Parathyroid adenoma (tissue), 2 donors: Measurements from ENCODE around the gene CCNL2.

Experiments
- H2AFZ ChIP-seq: fragments of 300-600 bp; sonication (generic); one replicate; pipeline ENCODE4 v1.7.0; 2017; ENCODE audit warnings: antibody characterized with exemption, mild to moderate bottlenecking
- H3K27ac ChIP-seq: fragments of 300-600 bp; sonication (generic); one replicate; pipeline ENCODE4 v1.7.0; 2017
- H3K27me3 ChIP-seq: fragments of 300-600 bp; sonication (generic); one replicate; pipeline ENCODE4 v1.7.0; 2017; ENCODE audit warnings: low read length; ENCODE audit not compliant: control insufficient read depth, insufficient read depth
- H3K36me3 ChIP-seq: fragments of 300-600 bp; sonication (generic); one replicate; pipeline ENCODE4 v1.7.0; 2017; ENCODE audit warnings: low read length; ENCODE audit not compliant: control insufficient read depth, insufficient read depth
- H3K4me1 ChIP-seq: fragments of 300-600 bp; sonication (generic); one replicate; pipeline ENCODE4 v1.7.0; 2017; ENCODE audit warnings: control low read depth
- H3K4me2 ChIP-seq: fragments of 300-600 bp; sonication (generic); one replicate; pipeline ENCODE4 v1.7.0; 2017; ENCODE audit warnings: low read length
- H3K4me3 ChIP-seq: fragments of 300-600 bp; sonication (generic); one replicate; pipeline ENCODE4 v1.7.0; 2017; ENCODE audit warnings: low read depth, low read length
- H3K79me2 ChIP-seq: fragments of 300-600 bp; sonication (generic); one replicate; pipeline ENCODE4 v1.7.0; 2017; ENCODE audit warnings: control low read depth
- H3K9ac ChIP-seq: fragments of 300-600 bp; sonication (generic); one replicate; pipeline ENCODE4 v1.7.0; 2017; ENCODE audit warnings: mild to moderate bottlenecking
- H3K9me3 ChIP-seq: fragments of 300-600 bp; sonication (generic); one replicate; pipeline ENCODE4 v1.7.0; 2017; ENCODE audit warnings: low read length; ENCODE audit not compliant: control insufficient read depth
- CTCF ChIP-seq: fragments of 300-600 bp; sonication (generic); IDR thresholded peaks from one replicate; pipeline ENCODE4 v1.7.0; 2017; ENCODE audit warnings: antibody characterized with exemption, mild to moderate bottlenecking
- donor health status: primary hyperparathyroidism.

The CCNL2 gene

GRCh38 chr1:1440262-1441001 lies 41.3 kb upstream of the CCNL2 start:
- no peak overlapping the region for H3K9ac ChIP-seq
- no peaks in the 10 kb centered on the region for H3K9me3 ChIP-seq
- H3K4me2 ChIP-seq, result no peak overlapping the region
- H3K4me3 ChIP-seq, result no peak overlapping the region
- peak overlapping the region; percentile 62 for H2AFZ ChIP-seq
- no peaks in the 10 kb centered on the region for H3K27me3 ChIP-seq
- H3K27ac ChIP-seq, result no peak overlapping the region
- no peak for TF ChIP-seq CTCF
- no peaks in the 10 kb centered on the region for H3K79me2 ChIP-seq
- no peaks in the 10 kb centered on the region for H3K36me3 ChIP-seq
- H3K4me1 ChIP-seq, result no peaks in the 10 kb centered on the region

GRCh38 chr1:1439546-1440261 lies 40.6 kb upstream of the CCNL2 start:
- Histone ChIP-seq H3K79me2 (no peaks in the 10 kb centered on the region), H3K9ac (no peak overlapping the region), H3K4me1 (no peaks in the 10 kb centered on the region), H3K27me3 (no peaks in the 10 kb centered on the region), H3K4me2 (no peak overlapping the region), H3K36me3 (no peaks in the 10 kb centered on the region), H2AFZ (no peak overlapping the region), H3K4me3 (no peak overlapping the region), H3K9me3 (no peaks in the 10 kb centered on the region), H3K27ac (no peak overlapping the region)
- TF ChIP-seq CTCF, result no peak

DNA sequence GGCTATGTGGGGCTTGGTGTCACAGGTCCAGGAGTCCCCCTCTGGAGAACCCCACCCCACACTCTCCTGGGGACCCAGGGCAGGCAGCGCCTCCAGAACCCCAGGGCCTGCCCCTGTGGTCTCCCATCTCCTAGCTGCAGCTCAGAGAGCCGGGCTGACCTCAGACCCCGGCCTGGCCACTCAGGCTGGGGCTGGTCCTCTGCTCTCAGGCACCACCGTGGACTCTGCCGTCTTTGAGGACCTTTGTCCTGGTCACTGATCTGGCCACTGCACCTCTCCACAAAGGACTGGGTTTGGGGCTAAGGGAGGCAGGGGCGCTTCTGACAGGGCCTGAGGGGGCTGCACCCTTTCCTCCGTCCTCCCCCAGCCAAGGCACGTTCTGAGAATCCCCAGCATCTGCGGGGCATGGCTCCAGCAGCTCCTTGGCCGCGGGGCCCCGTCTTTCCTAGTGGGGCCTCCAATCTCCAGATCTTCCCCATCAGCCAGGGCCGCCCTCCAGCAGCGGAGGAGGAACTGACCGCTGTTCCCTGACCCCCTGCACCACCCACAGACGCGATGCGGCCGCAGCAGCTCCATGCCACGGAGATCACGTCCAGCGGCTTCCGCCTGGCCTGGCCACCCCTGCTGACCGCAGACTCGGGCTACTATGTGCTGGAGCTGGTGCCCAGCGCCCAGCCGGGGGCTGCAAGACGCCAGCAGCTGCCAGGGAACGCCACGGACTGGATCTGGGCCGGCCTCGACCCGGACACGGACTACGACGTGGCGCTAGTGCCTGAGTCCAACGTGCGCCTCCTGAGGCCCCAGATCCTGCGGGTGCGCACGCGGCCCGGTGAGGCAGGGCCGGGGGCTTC lies 39.6 kb upstream of the CCNL2 start:
- Histone ChIP-seq H3K9me3 (no peaks in the 10 kb centered on the region), H3K79me2 (no peaks in the 10 kb centered on the region), H3K9ac (no peak overlapping the region), H3K27me3 (no peaks in the 10 kb centered on the region), H3K4me2 (no peak overlapping the region), H3K27ac (no peak overlapping the region), H3K4me1 (no peaks in the 10 kb centered on the region), H3K4me3 (no peak overlapping the region), H2AFZ (no peak overlapping the region), H3K36me3 (no peaks in the 10 kb centered on the region)
- TF ChIP-seq CTCF, result no peak

GRCh38 chr1:1437904-1438376 lies 38.8 kb upstream of the CCNL2 start:
- Histone ChIP-seq H3K4me1 (no peaks in the 10 kb centered on the region), H3K27ac (no peak overlapping the region), H3K27me3 (no peaks in the 10 kb centered on the region), H3K9ac (no peak overlapping the region), H3K36me3 (no peaks in the 10 kb centered on the region), H3K9me3 (no peaks in the 10 kb centered on the region), H2AFZ (no peak overlapping the region), H3K79me2 (no peaks in the 10 kb centered on the region), H3K4me3 (no peak overlapping the region), H3K4me2 (no peak overlapping the region)
- TF ChIP-seq CTCF, result no peak
